ENCODE results near the gene ENPP3.

The ENPP3 gene

GRCh38 chr6:131642987-131643611 is 6.0 kb downstream of the ENPP3 start:
- peak; percentile 91 for DNase-seq (ENCODE audit: low spot score)

- DNase-seq (ENCODE audit: low spot score) = no peak
Measured at GRCh38 chr6:131643855-131644460, 6.9 kb downstream of the ENPP3 start.

- DNase-seq (ENCODE audit: low spot score) = no peak
Measured at GRCh38 chr6:131644921-131645320, 7.8 kb downstream of the ENPP3 start.

GRCh38 chr6:131645846-131646245 is 8.7 kb downstream of the ENPP3 start:
- DNase-seq (ENCODE audit: low spot score) = no peak

GRCh38 chr6:131646249-131646670 is 9.2 kb downstream of the ENPP3 start:
- DNase-seq (ENCODE audit: low spot score) = no peak

- DNase-seq (ENCODE audit: low spot score) = no peak
Measured at GRCh38 chr6:131651782-131652181, 14.7 kb downstream of the ENPP3 start.

GRCh38 chr6:131652472-131652871 is 15.4 kb downstream of the ENPP3 start:
- no peak for DNase-seq (ENCODE audit: low spot score)

- no peak for DNase-seq (ENCODE audit: low spot score)
Measured at GRCh38 chr6:131654326-131654725, 17.2 kb downstream of the ENPP3 start.

- no peak for DNase-seq (ENCODE audit: low spot score)
Measured at GRCh38 chr6:131655387-131655786, 18.3 kb downstream of the ENPP3 start.

- DNase-seq (ENCODE audit: low spot score) = no peak
Measured at GRCh38 chr6:131655951-131656350, 18.8 kb downstream of the ENPP3 start.

GRCh38 chr6:131656667-131657066 is 19.6 kb downstream of the ENPP3 start:
- no peak for DNase-seq (ENCODE audit: low spot score)

- DNase-seq (ENCODE audit: low spot score) = no peak
Measured at GRCh38 chr6:131657222-131657621, 20.1 kb downstream of the ENPP3 start.

- no peak for DNase-seq (ENCODE audit: low spot score)
Measured at GRCh38 chr6:131657630-131658111, 20.6 kb downstream of the ENPP3 start.

GRCh38 chr6:131658287-131658686 is 21.2 kb downstream of the ENPP3 start:
- no peak for DNase-seq (ENCODE audit: low spot score)

- DNase-seq (ENCODE audit: low spot score) = no peak
Measured at GRCh38 chr6:131660195-131660594, 23.1 kb downstream of the ENPP3 start.

- no peak for DNase-seq (ENCODE audit: low spot score)
Measured at GRCh38 chr6:131663578-131664165, 26.6 kb downstream of the ENPP3 start.

- DNase-seq (ENCODE audit: low spot score) = no peak
Measured at GRCh38 chr6:131669891-131670290, 32.8 kb downstream of the ENPP3 start.

GRCh38 chr6:131673184-131673583 is 36.1 kb downstream of the ENPP3 start:
- no peak for DNase-seq (ENCODE audit: low spot score)

- no peak for DNase-seq (ENCODE audit: low spot score)
Measured at GRCh38 chr6:131678442-131678841, 41.3 kb downstream of the ENPP3 start.

GRCh38 chr6:131680868-131681267 is 43.8 kb downstream of the ENPP3 start:
- DNase-seq (ENCODE audit: low spot score) = no peak

GRCh38 chr6:131681585-131681984 is 44.5 kb downstream of the ENPP3 start:
- DNase-seq (ENCODE audit: low spot score) = no peak

GRCh38 chr6:131682442-131682841 is 45.3 kb downstream of the ENPP3 start:
- no peak for DNase-seq (ENCODE audit: low spot score)

GRCh38 chr6:131683479-131683878 is 46.4 kb downstream of the ENPP3 start:
- no peak for DNase-seq (ENCODE audit: low spot score)

Measured in pons (tissue), 1 donor.